ENCODE data around the gene RNF181. TPM values are rescaled to one million over a fixed set of nuclear protein-coding genes. Genes with fewer than 3 reads are reported as not detected.

RNF181 gene
- total RNA-seq (2014; rRNA removed; shearing (Covaris generic)): 137 and 156 TPM in 2 replicates

GRCh38 chr2:85595301-85596025, at the start of gene RNF181:
Gene RNF181, plus strand, starts transcription at chr2:85595745. Its CDS starts 19 bp downstream, at chr2:85595764.

GRCh38 chr2:85561280-85562212, 34.0 kb upstream of the RNF181 start, which contains the start of gene GGCX:
Gene GGCX, minus strand, starts transcription at chr2:85561493. Its CDS starts 65 bp downstream, at chr2:85561428.

GRCh38 chr2:85577386-85578242, 17.9 kb upstream of the RNF181 start, which contains the start of gene VAMP8:
Gene VAMP8, plus strand, starts transcription at chr2:85577586. Its CDS starts 61 bp downstream, at chr2:85577647.

GRCh38 chr2:85584354-85584856, 11.1 kb upstream of the RNF181 start, which contains the start of gene VAMP5:
Gene VAMP5, plus strand, starts transcription at chr2:85584431. Its CDS starts 60 bp downstream, at chr2:85584491.

GRCh38 chr2:85602476-85603234, 7.1 kb downstream of the RNF181 start, which contains the start of gene TMEM150A:
Gene TMEM150A, minus strand, starts transcription at chr2:85602698. Its CDS starts 750 bp downstream, at chr2:85601948.

GRCh38 chr2:85611705-85612587, 16.4 kb downstream of the RNF181 start, which contains the start of gene C2orf68:
Gene C2orf68, minus strand, starts transcription at chr2:85612066. Its CDS starts 82 bp downstream, at chr2:85611984.

Small RNA genes lying within 50 kb of the gene (small RNA-seq; reads per million reads assigned to genes)
- not detected for gene RN7SL126P

Other genes starting within 250 kb of the RNF181 start
- gene RETSAT, start 241.2 kb upstream of the RNF181 start, total RNA-seq (2014; rRNA removed; shearing (Covaris generic)): 24.2 and 24.9 TPM in 2 replicates
- gene ELMOD3, start 241.0 kb upstream of the RNF181 start, total RNA-seq (2014; rRNA removed; shearing (Covaris generic)): 7.8 and 11.9 TPM in 2 replicates
- gene CAPG, start 185.4 kb upstream of the RNF181 start, total RNA-seq (2014; rRNA removed; shearing (Covaris generic)): 164 and 165 TPM in 2 replicates
- gene SH2D6, start 177.0 kb upstream of the RNF181 start, total RNA-seq (2014; rRNA removed; shearing (Covaris generic)): 0.24 and 0.60 TPM in 2 replicates
- 188 and 191 TPM in 2 replicates for gene MAT2A, start 56.6 kb upstream of the RNF181 start, total RNA-seq (2014; rRNA removed; shearing (Covaris generic))
- 36.9 and 40.5 TPM in 2 replicates for gene GGCX, start 34.3 kb upstream of the RNF181 start, total RNA-seq (2014; rRNA removed; shearing (Covaris generic))
- gene VAMP8, start 18.2 kb upstream of the RNF181 start, total RNA-seq (2014; rRNA removed; shearing (Covaris generic)): 21.2 and 22.0 TPM in 2 replicates
- 31.3 and 38.8 TPM in 2 replicates for gene VAMP5, start 11.3 kb upstream of the RNF181 start, total RNA-seq (2014; rRNA removed; shearing (Covaris generic))
- 5.5 and 7.2 TPM in 2 replicates for gene TMEM150A, start 7.0 kb downstream of the RNF181 start, total RNA-seq (2014; rRNA removed; shearing (Covaris generic))
- gene C2orf68, start 16.3 kb downstream of the RNF181 start, total RNA-seq (2014; rRNA removed; shearing (Covaris generic)): 31.9 and 33.1 TPM in 2 replicates
- gene USP39, start 20.4 kb downstream of the RNF181 start, total RNA-seq (2014; rRNA removed; shearing (Covaris generic)): 112 and 120 TPM in 2 replicates
- gene SFTPB, start 72.5 kb downstream of the RNF181 start, total RNA-seq (2014; rRNA removed; shearing (Covaris generic)): not detected in 2 replicates
- gene GNLY, start 98.6 kb downstream of the RNF181 start, total RNA-seq (2014; rRNA removed; shearing (Covaris generic)): not detected in 2 replicates
- 7.6 and 10.0 TPM in 2 replicates for gene ATOH8, start 158.2 kb downstream of the RNF181 start, total RNA-seq (2014; rRNA removed; shearing (Covaris generic))

Measured in A375 (cell line).